ENCODE data around the gene TENM3.

The TENM3 gene

GRCh38 chr4:182242787-182243186 lies 415 bp upstream of the TENM3 start:
- H3K27me3 ChIP-seq (ENCODE audit: control insufficient read depth, low read length), result no peaks in the 10 kb centered on the region
- no peaks in the 10 kb centered on the region for H3F3A ChIP-seq (ENCODE audit: control insufficient read depth, insufficient read depth)
- H3K36me3 ChIP-seq (ENCODE audit: control insufficient read depth, low read length), result no peaks in the 10 kb centered on the region
- no peaks in the 10 kb centered on the region; the same call in 1 of the 2 replicates for H3K9me3 ChIP-seq (ENCODE audit: control insufficient read depth, insufficient read depth, low read length)
- no peak overlapping the region for H3K4me2 ChIP-seq (ENCODE audit: low read length)
- no peak overlapping the region for H3K4me3 ChIP-seq (ENCODE audit: low read length)
- no peaks in the 10 kb centered on the region for H3K79me2 ChIP-seq (ENCODE audit: control insufficient read depth, low read length)
- H3K4me1 ChIP-seq (ENCODE audit: control insufficient read depth, low read length), result no peaks in the 10 kb centered on the region
- no peak for TF ChIP-seq CTCF (IDR thresholded peaks at IDR 0.05; ENCODE audit: low read depth, low read length, poor library complexity, severe bottlenecking)
- no peak for TF ChIP-seq EZH2phosphoT487 (IDR thresholded peaks at IDR 0.05; ENCODE audit: borderline replicate concordance, low read length)
- H4K20me1 ChIP-seq (ENCODE audit: control insufficient read depth, insufficient read depth, low read depth, low read length), result no peaks in the 10 kb centered on the region
- H3K27ac ChIP-seq (ENCODE audit: low read depth, low read length), result no peak overlapping the region
- no peaks in the 10 kb centered on the region for H3K9me2 ChIP-seq (replicated peaks; ENCODE audit: control insufficient read depth, low read length)

- Histone ChIP-seq H3K36me3 (ENCODE audit: control insufficient read depth, low read length) (no peaks in the 10 kb centered on the region), H3K9me2 (replicated peaks; ENCODE audit: control insufficient read depth, low read length) (no peaks in the 10 kb centered on the region), H3K27me3 (ENCODE audit: control insufficient read depth, low read length) (no peaks in the 10 kb centered on the region), H3F3A (ENCODE audit: control insufficient read depth, insufficient read depth) (no peaks in the 10 kb centered on the region), H3K9me3 (ENCODE audit: control insufficient read depth, insufficient read depth, low read length) (no peaks in the 10 kb centered on the region; the same call in 1 of the 2 replicates), H3K79me2 (ENCODE audit: control insufficient read depth, low read length) (no peaks in the 10 kb centered on the region), H4K20me1 (ENCODE audit: control insufficient read depth, insufficient read depth, low read depth, low read length) (no peaks in the 10 kb centered on the region), H3K27ac (ENCODE audit: low read depth, low read length) (no peak overlapping the region), H3K4me1 (ENCODE audit: control insufficient read depth, low read length) (no peaks in the 10 kb centered on the region), H3K4me2 (ENCODE audit: low read length) (no peak overlapping the region), H3K4me3 (ENCODE audit: low read length) (no peak overlapping the region)
- TF ChIP-seq EZH2phosphoT487 (IDR thresholded peaks at IDR 0.05; ENCODE audit: borderline replicate concordance, low read length) (no peak), CTCF (IDR thresholded peaks at IDR 0.05; ENCODE audit: low read depth, low read length, poor library complexity, severe bottlenecking) (no peak)
Observed at GRCh38 chr4:182245041-182245440, 1.8 kb downstream of the TENM3 start.

- Histone ChIP-seq H3K36me3 (ENCODE audit: control insufficient read depth, low read length) (no peaks in the 10 kb centered on the region), H3K4me2 (ENCODE audit: low read length) (no peak overlapping the region), H3K27ac (ENCODE audit: low read depth, low read length) (no peak overlapping the region), H4K20me1 (ENCODE audit: control insufficient read depth, insufficient read depth, low read depth, low read length) (no peaks in the 10 kb centered on the region), H3K9me2 (replicated peaks; ENCODE audit: control insufficient read depth, low read length) (no peaks in the 10 kb centered on the region), H3F3A (ENCODE audit: control insufficient read depth, insufficient read depth) (no peaks in the 10 kb centered on the region), H3K9me3 (ENCODE audit: control insufficient read depth, insufficient read depth, low read length) (no peaks in the 10 kb centered on the region; the same call in 1 of the 2 replicates), H3K4me3 (ENCODE audit: low read length) (no peak overlapping the region), H3K4me1 (ENCODE audit: control insufficient read depth, low read length) (no peaks in the 10 kb centered on the region), H3K79me2 (ENCODE audit: control insufficient read depth, low read length) (no peaks in the 10 kb centered on the region), H3K27me3 (ENCODE audit: control insufficient read depth, low read length) (no peaks in the 10 kb centered on the region)
- TF ChIP-seq CTCF (IDR thresholded peaks at IDR 0.05; ENCODE audit: low read depth, low read length, poor library complexity, severe bottlenecking) (no peak), EZH2phosphoT487 (IDR thresholded peaks at IDR 0.05; ENCODE audit: borderline replicate concordance, low read length) (no peak)
Observed at GRCh38 chr4:182245541-182246215, 2.5 kb downstream of the TENM3 start.
